Keratinocyte (primary cell): ENCODE data around the gene CENPP.

ENCODE experiments used
- CTCF ChIP-seq, 3 experiments: IDR thresholded peaks in 1 of 3; conservative IDR thresholded peaks in 1 of 3; optimal IDR thresholded peaks in 1 of 3; 2 replicates in 2 of 3; 3 replicates in 1 of 3; pipeline versions ENCODE3 to v1.5.1; 2011; ENCODE audit warnings: low read length in 3 of 3, mild to moderate bottlenecking in 3 of 3, moderate library complexity in 2 of 3, control low read depth in 1 of 3, inconsistent platforms in 1 of 3; ENCODE audit not compliant: insufficient read depth in 2 of 3; ENCODE audit errors: extremely low read depth in 1 of 3
- EZH2 ChIP-seq: IDR thresholded peaks from one replicate; pipeline ENCODE4 v1.6.1; 2012; ENCODE audit warnings: inconsistent platforms, mild to moderate bottlenecking, low read length, moderate library complexity

- no peak for TF ChIP-seq EZH2
- TF ChIP-seq CTCF (optimal IDR thresholded peaks at IDR 0.05 in 1 of 3, IDR thresholded peaks at IDR 0.05 in 1 of 3, conservative IDR thresholded peaks at IDR 0.05 in 1 of 3; ENCODE audit: extremely low read depth in 1 of 3, insufficient read depth in 2 of 3, low read length in 3 of 3): no peak
Measured at GRCh38 chr9:92467041-92467440, 141.3 kb downstream of the CENPP start.
